ENCODE data around the gene FAM120A. TPM values are rescaled to one million over a fixed set of nuclear protein-coding genes. Genes with fewer than 3 reads are reported as not detected.

The FAM120A gene
- total RNA-seq, 2 donors from 2014 or later, result 38.3 to 46.1 TPM

- no peaks in the 10 kb centered on the region for H3K27me3 ChIP-seq (ENCODE audit: control insufficient read depth, insufficient read depth, low read length, poor library complexity, severe bottlenecking)
- peaks cover 5% of the 10 kb centered on the region for H3K4me1 ChIP-seq (ENCODE audit: control insufficient read depth, insufficient read depth, low read length)
- H3K4me3 Mint-ChIP-seq, result no peak overlapping the region
- 77 to 82% methylated on average over 6 to 7 of the region's 7 CpGs for WGBS, 2 experiments (ENCODE audit: insufficient coverage in 1 of 2, insufficient read length in 1 of 2)
- peak overlapping the region; percentile 76 for H3K27ac Mint-ChIP-seq
- no peak for TF ChIP-seq CTCF (conservative IDR thresholded peaks at IDR 0.05)
- no peak overlapping the region for H3K9ac ChIP-seq (ENCODE audit: extremely low read depth, low read length, poor library complexity, severe bottlenecking)
- H3K9me3 Mint-ChIP-seq, result no peaks in the 10 kb centered on the region
- peak; percentile 47 for DNase-seq
- H3K4me1 Mint-ChIP-seq, result peaks cover 66% of the 10 kb centered on the region
- peaks cover 10% of the 10 kb centered on the region for H3K36me3 ChIP-seq (ENCODE audit: control insufficient read depth, insufficient read depth, low read length)
- peaks cover 9% of the 10 kb centered on the region for H3K36me3 Mint-ChIP-seq (ENCODE audit: low read depth)
- H3K27ac ChIP-seq (ENCODE audit: low read depth, low read length), result peak overlapping the region; percentile 27
- no peaks in the 10 kb centered on the region for H3K27me3 Mint-ChIP-seq (ENCODE audit: insufficient read depth)
- H3K9me3 ChIP-seq (ENCODE audit: control insufficient read depth, low read length), result no peaks in the 10 kb centered on the region
- H3K4me3 ChIP-seq (ENCODE audit: low read length), result no peak overlapping the region
Observed at GRCh38 chr9:93466416-93467061, 15.1 kb downstream of the FAM120A start.

GRCh38 chr9:93467062-93467416 lies 15.6 kb downstream of the FAM120A start:
- no peak overlapping the region for H3K4me3 Mint-ChIP-seq
- DNase-seq, result no peak
- peaks cover 5% of the 10 kb centered on the region for H3K4me1 ChIP-seq (ENCODE audit: control insufficient read depth, insufficient read depth, low read length)
- peak overlapping the region; percentile 76 for H3K27ac Mint-ChIP-seq
- no peak for TF ChIP-seq CTCF (conservative IDR thresholded peaks at IDR 0.05)
- peaks cover 12% of the 10 kb centered on the region for H3K36me3 ChIP-seq (ENCODE audit: control insufficient read depth, insufficient read depth, low read length)
- H3K27ac ChIP-seq (ENCODE audit: low read depth, low read length), result no peak overlapping the region
- H3K27me3 Mint-ChIP-seq (ENCODE audit: insufficient read depth), result no peaks in the 10 kb centered on the region
- H3K4me3 ChIP-seq (ENCODE audit: low read length), result no peak overlapping the region
- 69% methylated on average over 2 to 3 of the region's 3 CpGs for WGBS, 2 experiments (ENCODE audit: insufficient coverage in 1 of 2, insufficient read length in 1 of 2)
- H3K36me3 Mint-ChIP-seq (ENCODE audit: low read depth), result peaks cover 10% of the 10 kb centered on the region
- no peak overlapping the region for H3K9ac ChIP-seq (ENCODE audit: extremely low read depth, low read length, poor library complexity, severe bottlenecking)
- no peaks in the 10 kb centered on the region for H3K9me3 ChIP-seq (ENCODE audit: control insufficient read depth, low read length)
- peaks cover 66% of the 10 kb centered on the region for H3K4me1 Mint-ChIP-seq
- H3K27me3 ChIP-seq (ENCODE audit: control insufficient read depth, insufficient read depth, low read length, poor library complexity, severe bottlenecking), result no peaks in the 10 kb centered on the region
- H3K9me3 Mint-ChIP-seq, result no peaks in the 10 kb centered on the region

- H3K9ac ChIP-seq (ENCODE audit: extremely low read depth, low read length, poor library complexity, severe bottlenecking), result no peak overlapping the region
- Mint-ChIP-seq H3K4me1 (peaks cover 65% of the 10 kb centered on the region), H3K4me3 (no peak overlapping the region), H3K27me3 (ENCODE audit: insufficient read depth) (no peaks in the 10 kb centered on the region), H3K36me3 (ENCODE audit: low read depth) (peaks cover 14% of the 10 kb centered on the region), H3K27ac (no peak overlapping the region), H3K9me3 (no peaks in the 10 kb centered on the region)
- peak overlapping the region; percentile 21 for H3K27ac ChIP-seq (ENCODE audit: low read depth, low read length)
- no peak for TF ChIP-seq CTCF (conservative IDR thresholded peaks at IDR 0.05)
- H3K36me3 ChIP-seq (ENCODE audit: control insufficient read depth, insufficient read depth, low read length), result peaks cover 16% of the 10 kb centered on the region
- H3K27me3 ChIP-seq (ENCODE audit: control insufficient read depth, insufficient read depth, low read length, poor library complexity, severe bottlenecking), result no peaks in the 10 kb centered on the region
- H3K4me1 ChIP-seq (ENCODE audit: control insufficient read depth, insufficient read depth, low read length), result peaks cover 5% of the 10 kb centered on the region
- no peak for DNase-seq
- no peaks in the 10 kb centered on the region for H3K9me3 ChIP-seq (ENCODE audit: control insufficient read depth, low read length)
- WGBS, 2 experiments (ENCODE audit: insufficient coverage in 1 of 2, insufficient read length in 1 of 2), result 98% methylated on average over 3 of the region's 3 CpGs; no CpG with 5 or more reads in 1 of the 2 experiments
- H3K4me3 ChIP-seq (ENCODE audit: low read length), result no peak overlapping the region
Observed at GRCh38 chr9:93467462-93467861, 16.0 kb downstream of the FAM120A start.

Data from endodermal cell (in vitro differentiated cells).